ENCODE measurements around the gene GATA5.
"Not testable (repeated sequence)": the region's sequence is repeated elsewhere in the genome, so short reads cannot be mapped to it uniquely, and the experiment has no call there.

GATA5 gene

DNA sequence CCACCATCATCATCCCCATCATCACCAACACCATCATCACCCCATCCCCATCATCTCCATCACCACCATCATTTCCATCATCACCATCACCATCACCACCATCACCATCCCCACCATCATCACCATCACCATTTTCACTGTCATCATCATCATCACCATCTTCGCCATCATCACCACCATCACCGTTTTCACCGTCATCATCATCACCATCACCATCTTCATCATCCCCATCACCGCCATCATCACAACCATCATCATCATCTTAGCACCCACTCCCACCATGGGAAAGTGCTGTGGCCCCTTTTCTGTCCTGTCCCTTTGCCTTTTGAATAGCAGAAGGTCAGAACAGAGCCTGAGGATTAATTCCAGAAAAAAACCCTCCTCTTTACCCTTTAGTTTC, 28.5 kb upstream of the GATA5 start:
- DNase-seq, result no peak

DNA sequence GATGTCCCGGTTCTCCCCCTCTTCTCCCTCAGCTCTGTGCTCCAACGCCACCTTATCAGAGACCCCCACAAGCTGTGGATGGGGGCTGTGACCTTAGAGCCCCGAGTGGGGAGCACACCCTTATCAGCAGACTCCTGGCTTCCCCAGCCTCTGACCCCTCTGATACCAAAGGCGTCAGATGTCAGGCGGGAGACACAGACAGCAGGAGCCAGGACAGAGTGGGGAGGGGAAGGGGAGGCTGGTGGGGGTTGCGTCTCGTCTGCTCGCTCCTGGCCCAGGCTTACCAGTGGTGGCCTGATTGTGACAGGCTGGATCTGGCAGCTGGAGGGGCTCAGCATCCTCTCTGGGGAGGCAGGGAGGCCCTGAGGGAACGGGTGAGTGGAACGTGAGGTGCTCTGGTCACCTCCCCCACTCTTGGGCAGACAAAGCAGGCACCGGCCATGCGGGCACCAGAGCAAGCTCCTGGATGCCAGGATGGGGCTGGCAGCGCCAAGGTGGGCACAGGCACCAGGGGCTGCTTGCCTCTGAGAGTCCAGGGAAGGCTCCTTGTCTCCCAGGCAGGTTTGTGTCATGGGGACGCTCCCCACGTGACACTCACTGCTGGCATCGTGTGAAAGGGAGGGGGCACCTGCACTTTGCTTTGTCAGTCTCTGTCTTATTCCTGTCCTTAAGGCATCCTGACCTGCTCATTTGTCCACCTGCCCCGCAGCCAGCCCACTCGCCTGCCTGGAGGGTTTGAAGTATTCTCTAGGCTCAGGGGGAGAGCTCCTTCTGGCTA, 27.8 kb upstream of the GATA5 start:
- no peak for DNase-seq

DNA sequence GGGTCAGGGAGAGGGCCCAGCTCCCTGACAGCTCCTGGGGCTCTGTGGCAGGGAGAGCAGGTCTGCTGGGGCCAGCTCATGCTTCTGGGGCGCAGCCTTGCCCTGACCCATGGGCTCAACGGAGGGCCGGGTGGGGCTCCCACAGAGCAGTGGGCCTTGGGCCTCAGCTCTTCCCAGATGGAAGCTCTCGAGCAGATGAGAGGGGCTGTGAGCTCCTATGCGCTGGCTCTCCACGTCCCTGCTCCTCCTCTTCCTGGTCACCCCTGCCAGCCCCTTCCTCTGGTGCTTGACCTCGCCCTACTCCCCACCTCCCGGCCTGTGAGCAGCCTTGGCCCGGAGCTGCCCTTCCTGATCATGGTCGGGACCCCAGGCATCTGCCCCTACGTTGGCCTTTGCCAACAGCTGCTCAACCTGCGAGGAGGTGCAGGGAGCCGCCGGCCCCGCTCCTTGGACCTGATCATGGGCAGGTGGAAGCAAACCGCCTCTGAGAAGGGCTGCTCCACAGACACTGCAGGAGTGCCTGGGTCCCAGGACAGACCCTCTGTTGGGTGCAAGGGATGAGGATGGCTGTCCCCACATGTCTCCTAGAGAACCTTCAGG, 26.8 kb upstream of the GATA5 start:
- DNase-seq, result no peak

DNA sequence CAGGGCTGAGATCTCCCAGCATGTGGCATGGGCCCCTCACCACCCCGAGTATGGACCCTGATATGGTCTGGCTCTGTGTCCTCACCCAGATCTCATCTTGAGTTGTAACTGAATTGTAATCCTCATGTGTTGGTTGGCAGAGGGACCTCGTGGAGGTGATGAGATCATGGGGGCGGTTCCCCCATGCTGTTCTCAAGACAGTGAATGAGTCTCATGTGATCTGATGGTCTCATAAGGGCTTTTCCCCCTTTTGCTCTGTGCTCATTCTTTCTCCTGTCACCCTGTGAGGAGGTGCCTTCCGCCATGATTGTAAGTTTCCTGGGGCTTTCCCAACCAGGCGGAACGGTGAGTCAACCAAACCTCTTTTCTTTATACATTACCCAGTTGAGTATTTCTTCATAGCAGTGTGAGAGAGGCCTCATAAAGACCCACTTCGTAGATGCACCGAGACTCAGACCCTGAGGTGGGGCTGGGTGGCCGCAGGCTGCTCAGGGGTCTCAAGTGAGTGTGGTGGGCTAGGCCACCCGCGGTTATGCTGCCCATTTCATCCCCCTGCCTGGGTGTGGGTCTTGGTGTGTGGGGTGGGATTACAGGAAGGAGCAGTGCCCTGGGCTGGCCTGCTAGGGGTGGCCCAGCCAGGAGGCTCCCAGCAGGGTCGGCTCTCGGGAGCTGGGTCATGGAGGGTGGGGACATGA, 26.2 kb upstream of the GATA5 start:
- peak; percentile 63 for DNase-seq

DNA sequence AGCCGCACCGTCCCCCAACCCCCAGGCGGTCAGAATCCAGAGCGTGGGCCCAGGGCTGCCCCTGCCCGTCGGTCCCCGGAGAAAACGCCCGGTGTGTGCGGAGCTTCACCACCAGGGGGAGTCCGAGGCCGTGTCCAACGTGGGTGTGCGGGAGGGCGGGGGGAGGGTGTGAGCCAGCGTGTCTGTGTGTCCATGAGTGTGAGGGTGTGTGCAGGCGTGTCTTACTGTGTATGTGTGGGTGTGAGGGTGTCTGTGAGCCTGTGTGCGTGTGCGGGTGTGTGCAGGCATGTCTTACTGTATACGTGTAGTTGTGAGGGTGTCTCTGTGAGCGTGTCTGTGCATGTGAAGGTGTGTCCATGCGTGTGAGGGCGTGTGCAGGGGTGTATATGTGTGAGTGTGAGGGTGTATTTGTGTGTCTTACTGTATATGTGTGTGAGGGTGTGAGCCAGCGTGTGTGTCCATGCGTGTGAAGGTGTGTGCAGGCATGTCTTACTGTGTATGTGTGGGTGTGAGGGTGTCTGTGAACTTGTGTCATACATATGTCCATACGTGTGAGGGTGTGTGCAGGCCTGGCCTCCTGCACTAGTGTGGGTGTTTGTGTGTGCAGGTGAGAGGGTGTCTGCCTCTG, 24.6 kb upstream of the GATA5 start:
- DNase-seq, result peak; percentile 79

DNA sequence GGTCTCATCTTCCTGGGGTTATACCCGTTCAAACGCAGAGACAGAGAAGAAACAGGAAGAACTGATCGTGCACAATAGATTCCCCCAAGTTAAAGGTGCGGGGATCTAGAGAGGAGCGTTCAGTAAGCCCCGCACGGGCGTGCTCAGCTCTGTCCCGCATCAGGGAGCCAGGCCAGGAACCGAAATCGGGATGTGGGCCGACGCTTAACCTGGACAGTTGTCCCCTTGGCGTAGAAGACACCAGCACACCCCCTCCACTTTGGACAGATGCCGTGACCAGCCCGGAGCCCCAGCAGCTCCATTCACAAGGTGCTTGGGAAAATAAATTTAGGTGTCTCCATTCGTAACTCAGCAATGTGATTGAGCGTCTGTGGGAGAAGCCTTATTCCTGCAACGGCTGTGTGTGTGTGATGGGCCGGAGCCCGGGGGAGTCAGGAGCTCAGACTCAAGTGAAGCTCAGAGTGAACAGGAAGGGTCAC, 24.0 kb upstream of the GATA5 start:
- no peak for DNase-seq

DNA sequence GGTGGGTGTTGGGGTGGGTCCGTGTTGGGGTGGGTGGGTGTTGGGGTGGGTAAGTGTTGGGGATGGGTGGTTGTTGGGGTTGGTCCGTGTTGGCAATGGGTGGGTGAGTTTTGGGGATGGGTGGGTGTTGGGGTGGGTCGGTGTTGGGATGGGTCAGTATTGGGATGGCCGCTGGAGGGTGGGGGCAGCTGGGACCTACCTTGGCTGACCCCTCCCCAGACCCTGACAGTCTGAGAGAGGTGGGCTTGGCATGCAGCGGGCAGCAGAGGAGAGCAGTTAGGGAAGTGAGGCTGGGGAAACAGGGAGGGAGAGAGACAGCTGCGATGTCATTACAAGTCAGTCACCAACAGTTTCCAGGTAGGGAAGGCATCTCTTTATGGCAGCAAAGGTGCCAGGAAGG, 23.1 kb upstream of the GATA5 start:
- no peak for DNase-seq

DNA sequence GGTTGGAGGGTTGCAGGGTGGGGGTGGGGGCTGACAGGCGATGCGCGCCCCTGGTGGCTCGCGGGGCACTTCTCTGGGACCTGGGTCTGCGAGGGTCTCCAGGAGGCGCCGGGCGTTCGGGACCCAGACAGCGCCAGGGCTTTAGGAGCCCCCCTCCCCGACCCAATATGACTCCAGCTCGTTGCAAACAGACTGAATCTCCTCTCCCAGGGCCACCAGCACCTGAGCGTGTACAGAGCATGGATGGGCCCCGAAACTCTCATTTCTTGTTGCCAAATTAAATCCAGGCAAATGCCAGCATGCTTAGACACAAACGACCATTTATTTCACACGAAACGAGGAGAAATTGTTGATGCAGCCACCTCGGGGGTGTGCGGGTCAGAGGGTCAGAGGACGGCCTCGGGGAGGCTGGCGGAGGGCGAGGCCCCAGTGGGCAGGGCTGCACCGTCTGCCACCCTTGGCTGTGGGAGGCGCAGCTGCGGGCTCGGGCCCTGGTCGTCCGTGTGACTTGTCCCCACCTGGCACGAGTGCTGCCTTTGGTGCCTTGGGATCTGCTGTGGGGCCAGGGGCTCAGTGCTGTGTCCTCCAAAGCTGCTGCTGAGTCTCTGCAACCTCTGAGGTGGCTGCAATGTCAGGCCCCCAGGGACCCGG, 20.9 kb upstream of the GATA5 start:
- DNase-seq, result peak; percentile 9

DNA sequence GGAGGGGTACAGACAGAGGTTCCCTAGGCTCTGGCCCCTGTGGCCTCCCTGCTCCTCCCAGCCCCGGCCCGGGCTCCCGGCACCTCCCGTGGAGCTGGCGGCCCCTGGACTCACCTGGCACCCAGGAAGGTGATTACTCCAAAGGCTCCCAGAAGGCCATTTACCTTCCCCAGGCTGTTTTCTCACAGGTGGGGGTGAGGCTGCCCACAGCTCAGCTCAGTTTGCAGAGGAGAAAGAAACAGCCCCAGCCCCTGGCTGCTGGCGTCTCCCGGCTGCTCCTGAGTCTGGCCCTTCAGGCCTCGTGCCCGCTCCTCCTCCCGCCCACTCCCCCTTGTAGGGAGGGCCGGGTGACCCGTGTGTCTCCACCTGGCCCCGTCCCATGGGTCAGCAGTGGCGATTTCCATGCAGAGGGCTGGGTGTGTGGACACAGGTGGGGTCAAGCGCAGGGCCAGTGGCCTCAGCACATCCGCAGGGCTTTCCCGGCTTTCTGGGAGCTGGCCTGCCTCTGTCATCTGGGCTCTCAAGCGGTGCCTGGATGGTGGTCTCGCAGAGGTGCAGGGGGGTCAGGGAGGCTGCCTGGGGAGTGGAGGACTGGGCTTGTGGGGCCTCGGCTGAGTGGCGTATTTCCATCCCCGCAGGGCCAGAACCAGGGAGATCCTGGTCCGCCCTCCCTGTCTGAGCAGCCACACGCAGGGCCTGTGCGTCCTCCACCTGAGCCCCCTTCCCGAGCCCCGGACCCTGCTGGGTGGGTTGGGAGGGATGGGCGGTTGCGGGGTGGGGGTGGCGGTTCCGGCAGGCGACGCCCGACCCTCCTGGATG, 20.2 kb upstream of the GATA5 start:
- DNase-seq, result no peak

DNA sequence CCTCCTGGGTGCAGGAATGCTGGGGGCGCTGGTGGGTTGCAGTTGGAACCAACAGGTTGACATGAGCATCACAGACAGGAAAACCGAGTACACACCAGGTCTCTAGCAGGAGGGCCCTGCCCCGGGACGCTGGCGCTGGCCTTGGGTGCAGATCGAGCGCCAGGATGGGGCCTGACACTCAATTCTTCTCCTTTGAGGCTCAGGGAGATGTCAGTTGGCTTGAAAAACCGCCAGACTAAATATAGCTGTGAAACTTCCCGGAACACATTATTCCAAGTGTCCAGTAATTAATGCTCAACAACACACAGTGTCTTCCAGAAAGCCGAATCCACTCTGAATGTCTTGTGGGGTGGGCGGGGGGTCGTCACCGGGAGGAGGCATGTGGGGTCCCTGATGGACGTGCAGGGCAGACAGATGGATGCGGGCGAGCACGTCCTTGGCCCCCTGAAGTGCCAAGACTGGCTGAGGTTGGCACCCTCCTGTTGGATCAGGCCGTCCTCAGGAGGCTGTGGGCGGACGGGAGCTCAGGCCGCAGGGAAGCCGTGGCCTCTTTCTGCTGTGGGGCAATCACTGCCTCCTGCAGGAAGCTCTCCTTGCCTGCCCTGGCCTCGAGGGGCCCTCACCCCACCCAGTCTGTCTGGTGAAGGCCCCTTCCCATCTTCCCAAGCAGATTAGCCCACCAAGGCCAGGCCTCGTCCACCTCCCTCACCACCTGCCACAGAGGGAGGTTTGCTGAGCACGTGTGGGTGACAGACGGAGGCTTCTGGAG, 19.4 kb upstream of the GATA5 start:
- DNase-seq, result no peak

DNA sequence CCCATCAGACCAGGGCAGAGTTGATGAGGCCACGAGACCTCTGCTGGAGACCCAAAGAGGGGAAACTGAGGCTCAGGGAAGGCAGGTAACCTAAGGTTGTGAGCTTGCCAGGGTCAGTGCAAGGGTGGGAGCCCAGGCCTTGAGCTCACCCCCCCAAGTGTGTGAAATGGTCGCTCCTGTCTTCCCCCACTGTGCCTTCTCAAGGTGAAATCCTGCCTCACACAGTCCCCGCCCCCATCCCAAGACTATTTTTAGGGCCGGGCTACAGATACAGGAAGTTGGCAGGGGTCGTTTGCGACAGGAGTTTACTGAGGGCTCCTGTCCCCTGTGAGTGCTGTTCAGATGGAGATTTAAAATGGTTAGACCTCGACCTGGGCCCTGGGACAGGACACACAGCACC, 18.7 kb upstream of the GATA5 start:
- no peak for DNase-seq

DNA sequence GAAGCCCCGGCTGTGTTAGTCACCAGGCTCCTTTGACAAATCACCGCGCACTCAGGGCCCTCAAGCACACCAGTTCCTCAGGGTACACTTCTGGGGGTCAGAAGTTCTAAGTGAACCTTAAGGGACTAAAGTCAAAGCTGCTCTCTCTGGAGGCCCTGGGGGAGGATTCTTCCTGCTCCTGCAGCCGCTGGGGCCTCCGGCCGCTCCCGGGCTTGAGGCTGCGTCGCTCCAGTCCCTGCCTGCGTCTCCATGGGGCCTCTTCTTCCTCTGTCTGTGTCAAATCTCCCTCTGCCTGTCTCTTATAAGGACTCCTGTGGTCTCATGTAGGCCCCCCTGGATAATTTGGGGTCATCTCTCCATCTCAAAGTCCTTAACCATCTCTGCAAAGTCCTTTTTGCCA, 18.1 kb upstream of the GATA5 start:
- no peak for DNase-seq

DNA sequence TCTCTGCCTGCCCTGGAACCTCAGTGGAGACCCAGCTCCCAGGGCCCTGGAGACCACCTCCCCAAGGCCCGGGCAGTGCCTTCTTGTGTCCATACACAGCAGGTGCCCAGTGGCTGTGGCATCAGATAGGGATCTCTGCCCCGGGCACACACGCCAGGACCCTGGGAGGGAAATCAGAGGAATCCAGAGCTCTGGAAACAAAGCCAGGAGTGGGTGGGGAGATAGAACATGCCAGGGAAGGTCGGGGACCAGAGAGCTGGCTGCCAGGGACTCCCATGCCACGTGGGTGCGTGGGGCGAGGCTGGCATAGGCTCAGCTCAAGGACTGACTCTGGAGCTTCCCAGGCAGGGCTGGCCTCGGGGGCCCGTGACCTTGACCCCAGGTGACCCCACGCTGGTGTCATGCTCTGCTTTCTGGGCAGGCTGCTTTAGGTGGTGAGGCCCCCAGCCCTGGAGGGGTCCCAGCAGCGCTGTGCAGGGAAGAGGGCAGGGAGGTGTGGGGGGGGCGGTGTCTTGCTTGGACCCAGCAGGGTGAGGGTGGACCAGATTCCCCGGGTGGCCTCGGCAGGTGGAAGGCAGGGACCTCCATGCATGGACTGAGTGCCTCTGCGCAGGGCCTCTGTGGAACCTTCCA, 17.6 kb upstream of the GATA5 start:
- DNase-seq, result no peak

DNA sequence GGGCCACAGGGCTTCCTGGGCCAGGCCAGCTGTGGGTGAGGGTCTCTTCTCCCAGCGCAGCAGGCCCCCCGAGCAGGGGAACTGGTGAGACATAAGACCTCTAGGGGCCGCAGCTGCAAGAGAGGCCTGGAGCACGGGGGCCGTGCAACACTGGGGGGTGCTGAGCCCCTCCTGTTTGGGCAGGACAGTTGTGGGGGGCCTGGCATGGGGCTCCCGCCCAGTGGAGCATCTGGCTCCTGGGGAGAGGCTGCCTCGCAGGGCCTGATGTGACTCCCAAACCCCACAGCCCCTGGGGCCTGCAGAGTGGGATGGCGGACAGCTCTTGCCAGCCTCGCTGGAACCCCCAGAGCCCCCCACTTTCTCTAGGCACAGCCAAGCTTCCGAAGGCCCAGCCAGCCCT, 16.9 kb upstream of the GATA5 start:
- DNase-seq, result no peak

DNA sequence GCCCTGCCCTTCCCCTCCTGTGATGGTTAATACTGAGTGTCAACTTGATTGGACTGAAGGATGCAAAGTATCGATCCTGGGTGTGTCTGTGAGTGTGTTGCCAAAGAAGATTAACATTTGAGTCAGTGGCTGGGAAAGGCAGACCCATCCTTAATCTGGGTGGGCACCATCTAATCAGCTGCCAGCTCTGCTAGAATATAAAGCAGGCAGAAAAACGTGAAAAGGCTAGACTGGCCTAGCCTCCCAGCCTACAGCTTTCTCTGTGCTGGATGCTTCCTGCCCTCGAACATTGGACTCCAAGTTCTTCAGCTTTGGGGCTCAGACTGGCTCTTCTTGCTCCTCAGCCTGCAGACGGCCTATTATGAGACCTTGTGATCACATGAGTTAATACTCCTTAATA, 15.0 kb upstream of the GATA5 start:
- not testable (repeated sequence) for DNase-seq

DNA sequence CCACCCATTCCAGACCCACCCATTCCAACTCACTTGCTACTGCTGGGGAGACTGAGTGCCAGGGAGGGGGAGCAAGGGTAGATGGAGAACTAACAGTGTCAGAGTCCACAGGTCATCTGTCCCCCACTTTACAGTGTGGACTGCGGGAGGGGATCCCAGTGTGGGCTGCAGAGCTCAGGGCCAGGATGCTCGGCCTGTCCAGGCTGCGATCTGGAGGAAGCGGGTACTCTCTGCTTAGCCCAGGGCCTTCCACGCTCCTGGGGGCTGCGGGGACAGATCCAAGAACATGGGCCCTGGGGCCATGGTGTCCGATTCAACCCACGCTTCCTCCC, 14.1 kb upstream of the GATA5 start:
- DNase-seq, result no peak

DNA sequence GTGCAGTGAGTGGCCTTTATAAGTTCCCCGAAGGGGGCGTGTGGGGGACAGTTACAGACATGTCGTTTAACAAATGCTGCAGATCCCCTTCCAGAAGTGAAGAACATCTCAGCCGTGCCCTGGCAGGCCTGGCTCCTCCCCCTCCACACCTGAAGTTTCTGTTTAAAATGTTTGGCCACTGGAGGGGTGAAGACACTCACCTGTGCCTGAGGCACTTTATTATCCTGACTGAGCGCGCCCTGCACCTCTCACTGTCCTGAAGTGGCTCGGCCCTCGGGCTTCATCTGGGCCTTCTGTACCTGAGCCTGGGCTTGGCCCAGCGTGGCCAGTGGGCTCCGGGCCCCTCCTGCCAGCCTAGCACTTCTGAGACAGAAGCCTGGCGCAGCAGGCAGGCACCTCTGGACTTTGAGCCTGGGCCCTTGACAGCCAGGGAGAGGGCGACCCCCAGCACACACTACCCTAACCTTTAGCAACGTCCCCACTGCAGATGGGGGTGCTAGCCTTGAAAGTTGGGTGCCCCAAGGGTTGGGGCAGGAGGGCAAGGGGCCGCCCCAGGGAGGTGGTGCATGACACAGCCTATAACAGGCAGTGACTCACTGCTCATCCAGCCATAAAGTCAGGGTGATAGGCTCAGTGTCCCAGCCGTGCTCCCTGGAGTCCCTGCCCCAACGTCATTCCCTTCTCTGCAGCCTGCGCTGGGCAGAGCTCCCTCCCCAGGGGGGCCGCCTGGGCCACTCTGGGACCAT, 13.6 kb upstream of the GATA5 start:
- no peak for DNase-seq

DNA sequence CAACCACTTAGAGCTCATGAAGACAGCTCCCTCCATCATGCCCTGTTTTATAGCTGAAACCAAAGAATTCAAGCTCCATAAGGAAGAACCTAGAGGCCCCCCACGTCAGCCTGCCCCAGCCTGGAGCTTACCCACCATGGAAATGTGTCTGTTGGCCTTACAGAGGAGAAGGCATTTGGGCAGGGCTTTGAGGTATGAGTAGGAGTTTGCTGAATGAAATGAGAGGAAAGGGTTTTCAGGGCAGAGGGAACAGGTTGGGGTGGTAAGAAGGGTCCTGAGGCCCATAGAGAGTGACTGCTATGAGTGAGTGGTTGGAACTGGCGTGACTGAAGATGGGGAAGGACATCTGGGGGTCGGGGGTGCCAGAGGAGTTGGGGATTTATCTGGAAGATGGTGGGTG, 12.7 kb upstream of the GATA5 start:
- no peak for DNase-seq

DNA sequence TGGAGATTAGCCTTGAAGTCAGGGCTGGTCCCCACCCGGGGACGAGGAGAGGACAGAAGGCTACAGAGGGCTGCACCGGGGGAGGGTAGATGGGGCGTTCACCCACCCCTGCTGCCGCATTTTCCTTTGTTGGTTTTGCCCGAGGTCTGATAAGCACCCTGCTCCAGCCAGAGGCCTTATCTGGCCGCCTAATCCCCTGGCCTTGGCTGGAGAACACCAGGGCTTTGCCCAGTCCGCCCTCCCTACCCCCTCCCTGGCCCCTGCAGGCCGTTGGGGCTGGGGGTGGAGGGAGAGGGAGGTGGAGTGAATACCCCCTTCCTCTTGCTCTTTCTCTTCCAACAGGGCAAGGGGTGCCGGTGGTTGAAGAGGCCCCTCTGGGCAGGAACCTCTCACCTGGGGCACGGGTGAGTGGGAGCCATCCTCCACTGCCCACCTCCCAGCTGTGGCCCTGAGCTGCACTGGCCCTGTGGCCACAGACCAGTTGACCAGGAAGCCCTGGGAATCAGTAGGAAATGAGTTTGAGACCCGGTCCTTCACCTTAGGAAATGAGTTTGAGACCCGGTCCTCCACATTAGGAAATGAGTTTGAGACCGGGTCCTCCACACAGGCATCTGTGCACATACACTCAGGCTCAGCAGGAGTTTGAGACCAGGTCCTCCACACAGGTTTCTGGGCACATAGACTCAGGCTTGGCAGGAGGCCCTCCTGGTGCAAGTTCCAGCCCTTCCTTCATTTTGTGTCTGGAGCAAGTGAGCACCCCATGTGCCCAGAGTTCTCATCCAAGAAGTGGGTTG, 12.0 kb upstream of the GATA5 start:
- DNase-seq, result no peak
